ENCODE data around the gene CENPX.

CENPX gene

GRCh38 chr17:82016061-82016874 lies 6.4 kb downstream of the CENPX start:
- no peak for DNase-seq (ENCODE audit: low spot score)
- in situ Hi-C loops (cut with MboI; ENCODE audit: low sequenced_read_pairs, unreplicated experiment) = no loop called here
- TF ChIP-seq, protein P1, sequence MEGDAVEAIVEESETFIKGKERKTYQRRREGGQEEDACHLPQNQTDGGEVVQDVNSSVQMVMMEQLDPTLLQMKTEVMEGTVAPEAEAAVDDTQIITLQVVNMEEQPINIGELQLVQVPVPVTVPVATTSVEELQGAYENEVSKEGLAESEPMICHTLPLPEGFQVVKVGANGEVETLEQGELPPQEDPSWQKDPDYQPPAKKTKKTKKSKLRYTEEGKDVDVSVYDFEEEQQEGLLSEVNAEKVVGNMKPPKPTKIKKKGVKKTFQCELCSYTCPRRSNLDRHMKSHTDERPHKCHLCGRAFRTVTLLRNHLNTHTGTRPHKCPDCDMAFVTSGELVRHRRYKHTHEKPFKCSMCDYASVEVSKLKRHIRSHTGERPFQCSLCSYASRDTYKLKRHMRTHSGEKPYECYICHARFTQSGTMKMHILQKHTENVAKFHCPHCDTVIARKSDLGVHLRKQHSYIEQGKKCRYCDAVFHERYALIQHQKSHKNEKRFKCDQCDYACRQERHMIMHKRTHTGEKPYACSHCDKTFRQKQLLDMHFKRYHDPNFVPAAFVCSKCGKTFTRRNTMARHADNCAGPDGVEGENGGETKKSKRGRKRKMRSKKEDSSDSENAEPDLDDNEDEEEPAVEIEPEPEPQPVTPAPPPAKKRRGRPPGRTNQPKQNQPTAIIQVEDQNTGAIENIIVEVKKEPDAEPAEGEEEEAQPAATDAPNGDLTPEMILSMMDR (IDR thresholded peaks at IDR 0.05; ENCODE audit: borderline replicate concordance, control extremely low read depth, extremely low read depth, insufficient read depth, missing control alignments) = no peak

DNA sequence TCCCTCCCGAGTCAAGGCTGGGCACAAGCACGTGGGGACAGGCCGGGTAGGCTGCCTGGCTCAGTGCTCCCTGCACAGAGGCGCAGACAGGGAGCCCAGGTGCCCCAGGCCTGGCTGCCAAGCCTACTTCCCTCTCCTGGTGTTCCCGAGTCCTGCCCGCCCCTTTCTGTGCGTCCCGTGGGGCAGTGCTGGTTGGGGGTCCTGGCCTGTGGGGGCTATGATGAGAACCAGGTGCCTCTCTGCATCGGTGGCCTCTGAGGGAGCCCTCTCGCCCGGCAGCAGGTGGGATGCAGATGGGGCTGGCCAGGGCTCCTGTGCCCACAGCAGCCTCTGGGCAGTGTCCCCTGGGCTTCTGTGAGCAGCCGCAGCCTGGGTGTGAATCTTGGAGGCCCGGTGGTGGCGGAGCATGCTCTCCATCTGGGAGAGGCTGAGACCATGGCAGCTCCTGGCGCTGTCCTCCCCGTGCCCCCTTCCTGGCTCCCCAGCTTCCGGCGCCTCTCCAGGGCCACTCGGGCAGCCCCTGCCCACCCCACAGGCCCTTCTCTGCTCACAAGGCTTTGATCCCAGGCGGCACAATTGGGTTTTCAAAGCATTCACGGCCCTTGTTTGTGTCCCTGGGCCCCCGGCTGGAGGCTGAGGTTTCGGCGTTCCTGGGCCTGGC lies 7.2 kb downstream of the CENPX start:
- TF ChIP-seq, protein P1 (IDR thresholded peaks at IDR 0.05; ENCODE audit: borderline replicate concordance, control extremely low read depth, extremely low read depth, insufficient read depth, missing control alignments) = no peak
- in situ Hi-C loops (cut with MboI; ENCODE audit: low sequenced_read_pairs, unreplicated experiment) = no loop called here
- no peak for DNase-seq (ENCODE audit: low spot score)

DNA sequence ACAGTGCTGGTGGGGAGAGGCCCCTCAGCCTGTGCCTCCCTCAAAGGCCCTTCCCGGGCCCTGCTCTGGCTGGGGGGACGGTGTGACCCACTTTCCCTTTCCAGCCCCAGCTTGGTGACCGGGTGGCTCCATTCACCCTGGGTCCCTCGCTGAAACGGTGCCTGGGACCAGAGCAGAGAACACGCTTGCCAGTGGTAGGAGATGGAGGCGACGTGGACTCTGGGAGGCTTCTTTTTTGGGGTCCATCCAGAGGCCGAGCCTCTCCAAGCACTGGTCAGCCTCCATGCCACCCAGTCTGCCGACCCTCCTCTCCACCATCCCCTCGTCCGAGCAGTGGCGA lies 7.7 kb downstream of the CENPX start:
- TF ChIP-seq, protein P1 (IDR thresholded peaks at IDR 0.05; ENCODE audit: borderline replicate concordance, control extremely low read depth, extremely low read depth, insufficient read depth, missing control alignments) = no peak
- no peak for DNase-seq (ENCODE audit: low spot score)
- in situ Hi-C loops (cut with MboI; ENCODE audit: low sequenced_read_pairs, unreplicated experiment) = no loop called here

DNA sequence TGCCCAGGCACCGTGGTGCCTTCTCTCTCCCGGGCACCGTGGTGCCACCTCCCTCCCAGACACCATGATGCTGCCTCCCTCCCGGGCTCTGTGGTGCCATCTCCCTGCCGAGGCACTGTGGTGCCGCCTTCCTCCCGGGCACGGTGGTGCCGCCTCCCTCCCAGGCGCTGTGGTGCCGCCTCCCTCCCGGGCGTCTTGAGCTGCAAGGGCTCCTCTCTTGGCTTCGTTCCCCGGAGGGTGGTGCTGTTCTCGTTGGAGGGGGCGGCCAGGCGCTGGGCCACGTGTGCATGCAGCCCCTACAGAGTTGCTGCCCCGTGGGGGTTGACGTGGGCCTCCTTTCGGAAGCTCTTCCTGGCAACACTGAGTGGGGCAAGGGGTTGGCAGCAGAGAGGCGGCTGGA lies 8.2 kb downstream of the CENPX start:
- TF ChIP-seq, protein P1 (IDR thresholded peaks at IDR 0.05; ENCODE audit: borderline replicate concordance, control extremely low read depth, extremely low read depth, insufficient read depth, missing control alignments) = no peak
- no peak for DNase-seq (ENCODE audit: low spot score)
- in situ Hi-C loops (cut with MboI; ENCODE audit: low sequenced_read_pairs, unreplicated experiment) = no loop called here

- DNase-seq (ENCODE audit: low spot score) = no peak
- TF ChIP-seq, protein P1 (IDR thresholded peaks at IDR 0.05; ENCODE audit: borderline replicate concordance, control extremely low read depth, extremely low read depth, insufficient read depth, missing control alignments) = no peak
- in situ Hi-C loops (cut with MboI; ENCODE audit: low sequenced_read_pairs, unreplicated experiment) = no loop called here
These were observed 8.8 kb downstream of the CENPX start for GRCh38 chr17:82013772-82014321.

GRCh38 chr17:82013341-82013740 lies 9.3 kb downstream of the CENPX start:
- in situ Hi-C loops (cut with MboI; ENCODE audit: low sequenced_read_pairs, unreplicated experiment) = no loop called here
- TF ChIP-seq, protein P1 (IDR thresholded peaks at IDR 0.05; ENCODE audit: borderline replicate concordance, control extremely low read depth, extremely low read depth, insufficient read depth, missing control alignments) = no peak
- DNase-seq (ENCODE audit: low spot score) = no peak

Data from GM13976 (cell line).